A549 (cell line): ENCODE data around the gene TIRAP.

ENCODE experiments used
- CEBPB ChIP-seq, 2 experiments: fragments of >200 bp in 1 of 2; sonication (Bioruptor Twin) in 1 of 2; formaldehyde crosslinking in 1 of 2; IDR thresholded peaks; 2 replicates each; pipeline ENCODE4 v1.6.1; 2012 to 2016
- CHD2 ChIP-seq: fragments of 150-350 bp; IDR thresholded peaks from 2 replicates; pipeline ENCODE4 v1.6.1; 2014; ENCODE audit warnings: low read length; ENCODE audit not compliant: partially characterized antibody
- EHMT2 ChIP-seq: fragments of 200-600 bp; sonication (generic); IDR thresholded peaks from 2 replicates; pipeline ENCODE4 v1.6.1; 2016; ENCODE audit warnings: antibody characterized with exemption, low read depth, mild to moderate bottlenecking, moderate library complexity
- EP300 ChIP-seq, 2 experiments: fragments of >200 bp; sonication (Bioruptor Twin); formaldehyde crosslinking; IDR thresholded peaks; 2 replicates in 1 of 2; 3 replicates in 1 of 2; pipeline ENCODE4 v1.6.1; 2016 to 2017
- HMGXB4 ChIP-seq: fragments of 250-450 bp; sonication (Bioruptor Pico); IDR thresholded peaks from 2 replicates; pipeline ENCODE4 v1.5.0; 2021; ENCODE audit warnings: mild to moderate bottlenecking, moderate library complexity, borderline replicate concordance
- JUNB ChIP-seq: fragments of >200 bp; sonication (Bioruptor Twin); formaldehyde crosslinking; IDR thresholded peaks from 2 replicates; pipeline ENCODE4 v1.6.1; 2016
- KDM5A ChIP-seq: fragments of 200-600 bp; sonication (generic); IDR thresholded peaks from 2 replicates; pipeline ENCODE4 v1.6.1; 2016; ENCODE audit warnings: antibody characterized with exemption, mild to moderate bottlenecking
- POLR2A ChIP-seq: IDR thresholded peaks from 2 replicates; pipeline ENCODE4 v1.6.1; 2012; ENCODE audit warnings: mild to moderate bottlenecking, low read length
- ZNF302 ChIP-seq: fragments of 250-450 bp; sonication (Bioruptor Pico); IDR thresholded peaks from 2 replicates; pipeline ENCODE4 v1.9.0; 2021; ENCODE audit warnings: inconsistent platforms, mild to moderate bottlenecking, moderate library complexity
- TF ChIP-seq, protein P1 (sequence below): fragments of >200 bp; sonication (Bioruptor Twin); formaldehyde crosslinking; IDR thresholded peaks from 3 replicates; pipeline ENCODE4 v1.5.1; 2016
- TF ChIP-seq, protein P2 (sequence below): IDR thresholded peaks from 2 replicates; pipeline ENCODE4 v1.6.1; 2012
- TF ChIP-seq, protein P3 (sequence below): IDR thresholded peaks from 2 replicates; pipeline ENCODE4 v1.6.1; 2012

DNA sequence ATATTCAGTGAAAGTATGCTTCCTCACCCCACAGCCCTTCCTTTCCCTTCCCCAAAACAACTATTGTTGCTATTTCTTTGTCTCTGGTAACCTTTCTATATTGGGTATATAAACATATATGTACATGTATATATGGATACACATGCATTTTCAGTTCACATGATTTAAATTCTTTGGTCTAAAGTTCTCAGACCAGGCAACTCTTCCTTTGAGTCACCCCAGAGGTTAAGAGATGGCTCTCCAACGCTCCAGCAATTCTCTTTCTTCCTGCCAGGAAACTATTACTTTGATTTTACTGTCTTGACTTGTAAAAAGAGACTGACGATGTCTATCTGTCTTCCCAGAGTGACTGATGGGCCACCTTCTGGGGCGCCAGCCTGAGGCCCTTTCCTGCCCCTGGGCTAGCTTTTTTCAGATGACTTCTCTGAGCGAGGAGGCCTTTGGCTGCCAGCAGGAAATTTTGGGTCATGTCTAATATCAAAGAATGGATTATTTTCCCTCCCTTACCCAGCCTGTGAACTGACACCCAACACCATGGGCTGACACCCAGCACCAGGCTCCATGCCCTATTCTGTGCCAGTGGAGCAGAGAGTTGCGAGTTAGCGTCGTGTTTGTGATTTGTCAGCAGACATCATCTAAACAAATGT is 58.2 kb downstream of the TIRAP start:
- TF ChIP-seq, protein P1, sequence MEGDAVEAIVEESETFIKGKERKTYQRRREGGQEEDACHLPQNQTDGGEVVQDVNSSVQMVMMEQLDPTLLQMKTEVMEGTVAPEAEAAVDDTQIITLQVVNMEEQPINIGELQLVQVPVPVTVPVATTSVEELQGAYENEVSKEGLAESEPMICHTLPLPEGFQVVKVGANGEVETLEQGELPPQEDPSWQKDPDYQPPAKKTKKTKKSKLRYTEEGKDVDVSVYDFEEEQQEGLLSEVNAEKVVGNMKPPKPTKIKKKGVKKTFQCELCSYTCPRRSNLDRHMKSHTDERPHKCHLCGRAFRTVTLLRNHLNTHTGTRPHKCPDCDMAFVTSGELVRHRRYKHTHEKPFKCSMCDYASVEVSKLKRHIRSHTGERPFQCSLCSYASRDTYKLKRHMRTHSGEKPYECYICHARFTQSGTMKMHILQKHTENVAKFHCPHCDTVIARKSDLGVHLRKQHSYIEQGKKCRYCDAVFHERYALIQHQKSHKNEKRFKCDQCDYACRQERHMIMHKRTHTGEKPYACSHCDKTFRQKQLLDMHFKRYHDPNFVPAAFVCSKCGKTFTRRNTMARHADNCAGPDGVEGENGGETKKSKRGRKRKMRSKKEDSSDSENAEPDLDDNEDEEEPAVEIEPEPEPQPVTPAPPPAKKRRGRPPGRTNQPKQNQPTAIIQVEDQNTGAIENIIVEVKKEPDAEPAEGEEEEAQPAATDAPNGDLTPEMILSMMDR, result no peak
- TF ChIP-seq EP300 (IDR thresholded peaks at IDR 0.05), result no peak
- TF ChIP-seq, protein P2, sequence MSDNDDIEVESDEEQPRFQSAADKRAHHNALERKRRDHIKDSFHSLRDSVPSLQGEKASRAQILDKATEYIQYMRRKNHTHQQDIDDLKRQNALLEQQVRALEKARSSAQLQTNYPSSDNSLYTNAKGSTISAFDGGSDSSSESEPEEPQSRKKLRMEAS, result no peak
- no peak for TF ChIP-seq EHMT2
- TF ChIP-seq KDM5A, result no peak
- no peak for TF ChIP-seq POLR2A
- TF ChIP-seq, protein P3, sequence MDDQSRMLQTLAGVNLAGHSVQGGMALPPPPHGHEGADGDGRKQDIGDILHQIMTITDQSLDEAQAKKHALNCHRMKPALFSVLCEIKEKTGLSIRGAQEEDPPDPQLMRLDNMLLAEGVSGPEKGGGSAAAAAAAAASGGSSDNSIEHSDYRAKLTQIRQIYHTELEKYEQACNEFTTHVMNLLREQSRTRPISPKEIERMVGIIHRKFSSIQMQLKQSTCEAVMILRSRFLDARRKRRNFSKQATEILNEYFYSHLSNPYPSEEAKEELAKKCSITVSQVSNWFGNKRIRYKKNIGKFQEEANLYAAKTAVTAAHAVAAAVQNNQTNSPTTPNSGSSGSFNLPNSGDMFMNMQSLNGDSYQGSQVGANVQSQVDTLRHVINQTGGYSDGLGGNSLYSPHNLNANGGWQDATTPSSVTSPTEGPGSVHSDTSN, result no peak
- no peak for TF ChIP-seq CHD2
- TF ChIP-seq HMGXB4 (CRISPR knock-in tag), result no peak
- no peak for TF ChIP-seq ZNF302 (CRISPR knock-in tag)
- no peak for TF ChIP-seq JUNB
- TF ChIP-seq CEBPB (IDR thresholded peaks at IDR 0.05), result no peak
